Measurements from ENCODE around the gene SLC30A5.

DNA sequence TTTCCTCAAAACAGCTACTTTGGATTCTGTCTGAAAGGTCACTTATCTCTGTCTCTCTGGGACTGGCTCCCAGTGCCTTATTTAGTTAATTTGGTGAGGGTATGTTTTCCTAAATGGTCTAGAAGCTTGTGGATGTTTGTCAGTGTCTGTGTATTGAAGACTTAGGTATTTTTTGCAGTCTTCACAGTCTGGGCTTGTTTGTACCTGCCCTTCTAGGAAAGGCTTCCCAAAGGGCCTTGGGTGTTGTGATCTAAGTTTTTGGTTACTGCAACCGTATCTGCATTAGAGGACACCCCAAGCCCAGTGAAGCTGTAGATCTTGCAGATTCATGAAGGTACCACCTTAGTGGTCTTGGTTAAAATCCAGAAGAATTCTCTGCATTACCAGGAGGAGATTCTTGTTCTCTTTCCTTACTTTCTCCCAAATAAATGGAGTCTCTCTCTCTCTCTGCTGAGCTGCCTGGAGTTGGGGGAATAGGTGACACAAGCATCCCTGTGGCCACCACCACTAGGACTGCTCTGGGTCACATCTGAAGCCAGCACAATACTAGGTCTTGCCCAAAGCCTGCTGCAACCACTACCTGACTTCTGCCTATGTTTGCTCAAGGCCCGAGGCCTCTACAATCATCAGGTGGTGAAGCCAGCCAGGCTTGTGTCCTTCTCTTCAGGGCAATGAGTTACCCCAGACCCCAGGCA lies 55.3 kb downstream of the SLC30A5 start:
- no peak for TF ChIP-seq EZH2phosphoT487 (IDR thresholded peaks at IDR 0.05; ENCODE audit: insufficient read depth, low read depth)
- TF ChIP-seq EZH2 (IDR thresholded peaks at IDR 0.05; ENCODE audit: insufficient read depth, poor library complexity, severe bottlenecking), result no peak
